GM20431 (cell line): ENCODE measurements around the gene GPX4.

Source experiments
- in situ Hi-C: fragments of 300-500 bp; cut with MseI, MboI; formaldehyde crosslinking; loops from one replicate; pipeline ENCODE4 v1.15.0; 2020; ENCODE audit warnings: low sequenced_read_pairs; ENCODE audit not compliant: unreplicated experiment

The GPX4 gene

DNA sequence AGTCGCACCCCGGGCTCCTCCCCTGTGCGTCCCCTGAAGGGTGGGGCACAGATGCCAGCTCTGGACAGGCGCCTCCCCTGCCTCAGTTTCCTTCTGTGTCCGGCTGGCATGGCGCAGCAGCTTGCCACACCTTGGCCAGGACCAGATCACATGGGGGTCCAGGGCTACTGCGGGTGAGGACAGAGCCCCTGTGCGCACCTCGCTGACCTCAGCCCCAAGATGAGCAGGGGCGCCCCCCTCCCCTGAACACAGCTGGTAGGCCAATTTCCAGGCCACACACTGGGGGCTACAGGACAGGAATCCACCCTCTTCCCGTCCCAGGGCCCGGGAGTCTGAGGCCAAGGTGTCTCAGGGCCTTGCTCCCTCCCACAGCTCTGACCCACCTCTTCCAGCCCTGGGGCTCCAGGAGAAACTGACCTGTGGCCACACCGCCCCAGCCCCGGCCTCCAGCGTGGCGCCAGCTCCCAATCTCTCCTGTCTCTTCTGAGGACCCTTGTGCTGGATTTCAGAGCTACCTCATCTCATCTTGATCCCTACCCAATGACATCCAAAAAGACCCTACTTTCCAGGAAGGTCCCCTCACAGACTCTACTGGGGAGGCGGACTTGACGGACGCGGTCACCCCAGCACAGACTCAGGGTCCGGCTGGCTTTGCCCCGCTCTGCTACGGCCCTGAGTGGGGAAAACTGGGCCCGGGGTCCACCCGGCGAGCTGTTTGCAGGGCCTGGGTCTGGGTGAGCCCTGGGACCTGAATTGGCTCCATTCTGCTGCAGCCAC, 42.0 kb downstream of the GPX4 start:
- in situ Hi-C loops, result no loop called here

DNA sequence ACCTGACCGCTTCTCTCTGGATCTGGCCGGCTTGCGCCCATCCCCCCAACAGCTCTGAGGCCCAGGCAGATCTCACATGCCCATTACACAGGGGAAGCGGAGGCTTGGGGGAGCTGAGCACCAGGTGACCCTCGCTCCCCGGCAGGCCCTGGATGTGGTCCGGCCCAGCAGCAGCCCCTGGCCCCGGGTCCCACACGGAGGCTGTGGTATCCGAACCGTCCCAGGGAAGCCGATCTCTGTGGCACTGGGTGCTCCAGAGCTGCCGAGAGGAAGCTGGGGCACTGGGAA, 42.6 kb downstream of the GPX4 start:
- in situ Hi-C loops, result no loop called here

DNA sequence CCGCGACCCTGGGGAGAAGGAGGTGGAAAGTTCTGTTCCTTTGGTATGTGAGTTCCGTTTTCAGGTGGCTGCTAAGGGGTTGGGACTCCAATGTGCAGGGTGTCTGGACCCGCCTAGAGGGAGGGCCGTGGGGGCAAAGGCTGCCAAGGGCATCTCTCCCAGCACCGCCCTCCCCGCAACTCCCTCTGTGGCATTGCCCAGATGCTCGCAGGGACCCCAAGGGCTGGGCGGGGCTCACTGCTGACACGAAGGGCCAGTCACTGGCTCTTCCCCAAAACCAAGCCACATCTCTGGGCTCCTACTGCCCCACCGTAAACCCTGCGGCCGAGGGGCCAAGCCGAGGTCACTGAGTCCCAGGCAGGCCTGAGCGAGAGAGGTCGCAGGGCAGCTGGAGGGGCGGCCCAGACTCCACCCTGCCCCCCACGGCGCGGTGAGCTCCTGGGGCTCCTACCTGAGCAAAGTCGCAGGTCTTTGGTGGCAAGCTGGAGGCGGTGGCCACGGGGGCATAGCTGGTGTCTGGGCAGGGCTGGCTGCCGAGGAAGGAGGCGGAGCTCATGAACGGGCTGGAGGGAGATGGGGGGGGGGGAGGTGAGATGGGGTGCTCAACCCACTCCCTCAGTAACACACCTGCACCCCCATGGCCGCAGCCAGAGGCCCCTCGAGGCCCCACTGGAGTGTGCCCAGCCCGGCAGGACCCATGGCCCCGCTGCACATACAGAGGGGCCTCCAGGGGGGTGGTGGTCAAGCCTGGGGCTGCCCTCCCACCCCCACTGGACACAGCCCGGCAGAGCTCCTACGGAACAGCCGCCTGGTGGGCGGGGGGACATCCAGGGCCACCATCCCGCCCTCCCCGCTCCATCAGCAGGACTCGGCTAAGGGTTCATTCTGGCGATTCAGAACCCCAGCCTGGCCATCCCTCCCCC, 43.3 kb downstream of the GPX4 start:
- in situ Hi-C loops, result no loop called here

- in situ Hi-C loops, result no loop called here
Measured at GRCh38 chr19:1147934-1148549, 44.2 kb downstream of the GPX4 start.

GRCh38 chr19:1149259-1150045, 45.7 kb downstream of the GPX4 start:
- in situ Hi-C loops, result no loop called here

DNA sequence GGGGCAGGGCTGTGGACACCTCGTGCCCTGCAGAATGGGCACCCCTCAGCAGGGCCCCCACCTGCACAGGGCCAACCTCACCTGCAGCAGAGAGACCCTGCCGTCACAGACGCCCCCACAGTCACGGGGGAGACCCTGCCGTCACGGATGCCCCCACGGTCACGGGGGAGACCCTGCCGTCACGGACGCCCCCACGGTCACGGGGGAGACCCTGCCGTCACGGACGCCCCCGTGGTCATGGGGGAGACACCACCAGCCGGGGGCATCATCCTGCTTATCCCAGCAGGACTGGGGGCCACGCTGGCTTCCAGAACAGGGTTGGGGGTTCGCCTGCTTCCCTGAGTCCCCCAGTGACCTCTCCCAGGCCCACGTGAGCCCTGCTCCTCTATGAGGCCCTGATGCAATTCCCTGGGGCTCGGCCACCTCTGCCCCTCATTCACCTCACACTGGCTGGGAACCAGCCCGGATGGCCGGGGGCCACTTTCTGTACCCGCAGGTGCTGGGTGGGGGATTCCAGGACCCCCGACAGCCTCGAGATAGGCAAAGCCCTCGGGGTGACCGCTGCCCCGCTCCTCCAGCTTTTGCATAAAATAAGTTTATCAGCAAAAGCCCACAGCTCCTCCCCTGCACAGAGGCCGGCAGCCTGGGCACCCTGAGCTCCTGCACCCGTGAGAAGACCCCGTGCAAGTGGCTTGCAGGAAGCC, 46.7 kb downstream of the GPX4 start:
- in situ Hi-C loops, result no loop called here

DNA sequence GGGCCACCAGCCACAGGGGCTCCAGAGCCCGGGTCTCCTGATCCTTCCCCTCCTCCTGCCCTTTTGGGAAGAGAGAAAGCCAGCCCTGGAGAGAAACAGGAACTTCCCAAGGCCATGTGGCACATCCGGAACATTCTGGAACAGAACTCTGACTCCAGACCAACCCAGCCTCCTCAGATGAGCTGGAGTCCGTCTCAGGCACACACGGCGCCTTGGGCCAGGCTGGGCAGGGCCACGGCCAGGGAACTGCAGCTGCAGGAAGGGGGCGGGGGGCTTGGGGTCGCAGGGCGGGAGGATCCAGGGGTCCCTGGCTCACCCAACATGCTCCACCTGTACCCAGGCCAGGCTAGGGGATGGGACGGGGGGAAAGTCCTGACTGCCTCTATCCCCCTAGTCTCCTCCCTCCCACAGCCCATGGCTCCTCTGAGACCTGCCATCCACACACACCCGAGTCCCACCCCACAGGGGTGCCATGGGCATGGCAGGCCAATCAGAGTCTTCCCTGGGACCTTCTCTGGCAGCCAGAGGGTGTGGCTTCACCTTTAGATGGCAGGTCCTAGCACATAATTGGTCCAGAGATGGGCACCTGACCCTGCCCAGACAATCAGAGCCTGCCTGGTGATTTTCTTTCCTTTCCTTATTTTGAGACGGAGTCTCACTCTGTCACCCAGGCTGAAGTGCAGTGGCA, 47.4 kb downstream of the GPX4 start:
- in situ Hi-C loops, result no loop called here

DNA sequence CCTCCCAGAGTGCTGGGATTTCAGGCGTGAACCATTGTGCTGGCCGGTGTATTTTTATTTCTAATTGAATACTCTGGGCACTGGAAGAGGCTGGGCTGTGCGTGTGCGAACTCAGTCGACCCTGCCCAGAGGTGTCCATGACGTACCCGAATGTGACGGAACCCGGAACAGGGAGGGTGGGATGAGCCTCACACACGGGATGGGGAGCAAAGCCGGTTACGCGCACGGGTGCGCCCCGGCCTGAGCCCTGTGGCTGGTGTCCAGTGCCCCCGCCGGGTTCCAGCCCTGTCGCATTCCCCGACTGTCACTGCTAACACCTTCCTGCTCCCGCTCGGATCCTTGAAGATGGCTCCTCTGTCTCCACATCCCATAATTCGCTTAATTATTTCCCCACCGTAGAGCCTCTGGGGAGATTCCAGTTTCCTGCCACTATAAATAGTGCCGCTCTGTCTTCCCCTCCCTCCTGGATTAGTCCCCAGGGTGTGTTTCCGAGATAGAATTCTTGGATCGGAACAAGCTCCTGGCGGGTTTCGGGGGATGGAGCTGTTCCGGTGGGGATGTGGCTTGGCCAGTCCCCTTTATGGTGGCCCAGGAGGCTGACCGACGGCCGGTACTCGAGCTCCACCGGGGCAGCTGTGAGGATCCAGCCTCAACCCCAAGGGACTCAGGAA, 48.3 kb downstream of the GPX4 start:
- in situ Hi-C loops, result no loop called here

DNA sequence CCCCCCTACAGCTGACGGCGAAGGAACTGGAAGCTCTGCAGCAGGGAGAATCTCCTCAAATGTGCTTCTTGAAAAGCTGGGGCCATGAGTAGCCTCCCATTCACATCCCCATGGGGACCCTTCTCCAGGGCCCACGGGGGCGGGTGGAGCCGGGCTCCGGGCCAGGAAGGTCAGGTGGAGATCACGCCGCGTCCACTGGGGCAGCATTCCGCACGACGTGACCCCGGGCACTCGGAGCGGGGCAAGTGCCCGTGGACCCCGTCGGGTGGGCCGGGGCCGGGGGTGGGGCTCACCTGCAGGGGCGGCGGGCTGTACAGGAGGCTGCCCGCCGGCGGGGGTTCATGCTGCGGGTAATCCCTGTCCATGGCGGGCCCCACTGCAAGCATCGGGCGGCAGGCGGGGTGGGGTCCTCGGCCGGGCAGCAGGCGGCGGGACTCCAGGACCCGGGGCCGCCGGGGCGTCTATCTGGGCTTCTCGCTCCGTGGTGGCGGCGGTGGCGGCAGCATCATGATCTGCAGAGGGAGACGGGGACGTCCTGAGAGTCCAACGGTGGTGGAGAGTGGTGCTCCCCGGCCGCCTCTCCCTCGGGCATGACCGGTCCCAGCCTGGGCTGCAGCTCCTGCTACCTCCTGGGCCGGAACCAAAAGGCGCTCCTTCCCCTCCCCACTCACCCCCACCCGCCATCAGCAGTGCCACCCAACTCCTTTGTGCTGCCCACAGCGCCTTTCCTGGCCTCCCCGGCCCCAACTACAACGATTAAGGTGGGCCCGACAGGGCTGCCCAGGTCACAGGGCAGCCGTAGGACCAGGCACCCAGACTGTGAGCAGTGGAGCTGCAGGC, 50.3 kb downstream of the GPX4 start:
- in situ Hi-C loops, result no loop called here

DNA sequence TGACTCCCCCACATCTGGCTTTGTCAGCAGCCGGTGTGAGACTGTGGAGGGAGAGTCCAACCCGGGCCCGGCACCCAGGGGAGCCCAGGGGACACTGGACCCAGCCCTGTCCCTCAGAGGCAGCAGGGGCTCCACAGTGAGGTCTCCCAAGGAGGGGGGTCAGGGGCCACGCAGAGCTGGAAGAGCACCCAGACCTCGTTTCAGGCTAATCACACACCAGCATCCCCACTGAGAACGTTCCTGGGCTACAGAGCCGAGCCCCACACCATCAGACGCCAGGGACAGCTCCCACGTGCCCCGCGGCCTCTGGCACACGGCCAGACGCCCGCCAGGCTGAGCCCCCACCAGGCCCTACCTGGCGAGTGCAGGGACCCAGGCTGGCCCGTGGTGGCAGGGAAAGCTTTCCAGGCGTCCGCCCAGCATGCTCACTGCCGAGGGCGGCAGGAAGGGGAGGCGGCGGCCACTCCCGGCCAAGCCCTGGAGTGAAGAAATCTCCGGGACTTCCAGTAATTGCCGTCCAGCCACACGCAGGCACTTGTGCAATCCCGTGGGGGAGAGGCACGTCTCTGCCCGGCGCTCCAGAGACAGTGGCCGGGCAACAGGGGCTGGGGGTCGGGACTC, 51.0 kb downstream of the GPX4 start:
- in situ Hi-C loops, result no loop called here

DNA sequence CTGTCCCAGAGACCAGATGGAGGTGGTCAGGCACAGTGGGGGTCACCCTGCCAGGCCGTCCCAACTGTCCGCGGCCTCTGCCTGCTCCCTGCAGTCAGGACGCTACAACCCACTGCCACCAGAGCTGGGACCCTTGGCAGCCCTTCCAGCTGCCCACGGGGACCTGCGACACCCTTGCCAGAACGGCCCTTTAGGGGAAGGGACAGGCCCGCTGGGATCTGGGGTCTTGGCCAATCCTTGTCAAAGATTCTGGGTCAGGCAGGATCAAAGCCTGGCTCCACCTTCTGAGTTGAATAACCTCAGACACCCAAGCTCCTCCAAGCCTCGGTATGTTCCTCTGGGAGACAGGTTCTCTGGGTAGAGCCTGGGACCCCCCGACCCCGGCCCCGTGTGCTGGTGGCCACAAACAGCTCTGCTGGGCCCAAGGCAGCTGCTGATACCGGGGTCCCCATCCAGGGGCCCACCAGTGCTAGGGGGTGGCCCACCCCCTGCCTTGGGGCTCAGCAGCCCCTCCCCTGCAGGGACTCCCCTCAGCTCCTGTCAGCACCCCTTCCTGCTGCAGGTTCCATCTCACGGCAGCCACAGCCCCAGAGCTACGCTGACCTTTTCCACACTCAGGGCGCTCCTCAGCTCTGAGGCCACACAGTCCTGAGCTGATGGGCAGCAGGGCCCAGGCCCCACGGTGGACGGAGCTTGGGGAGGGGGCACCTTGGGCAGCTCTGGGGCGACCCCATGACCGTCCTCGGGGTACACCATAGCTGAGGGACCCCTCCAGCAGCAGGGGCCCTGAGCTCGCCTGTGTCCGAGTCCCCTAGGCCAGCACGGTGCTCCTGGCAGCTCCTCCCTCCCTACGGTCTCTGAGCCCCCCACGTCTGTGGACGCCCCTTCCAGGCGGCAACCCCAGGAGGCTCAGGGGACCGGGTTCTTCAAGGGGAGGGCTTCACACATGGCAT, 51.8 kb downstream of the GPX4 start:
- in situ Hi-C loops, result no loop called here
